Hepatic stellate cell (primary cell): ENCODE measurements around the gene ZNF711.
"Not testable (repeated sequence)": the region's sequence is repeated elsewhere in the genome, so short reads cannot be mapped to it uniquely, and the experiment has no call there.

ENCODE experiments used
- DNase-seq: peaks from one replicate; pipeline ENCODE4 v3.0.0; 2011; ENCODE audit warnings: low spot score

ZNF711 gene

GRCh38 chrX:85243761-85244449, at the start of gene ZNF711, which contains the start of gene SATL1:
ZNF711 (plus strand) TSS chrX:85243991; CDS start chrX:85247573, 3,582 bp downstream.
SATL1 (minus strand) TSS chrX:85243779; CDS start chrX:85108968, 134,811 bp downstream.
- DNase-seq, result no peak

GRCh38 chrX:85196319-85196718, 47.5 kb upstream of the ZNF711 start:
- no peak for DNase-seq

GRCh38 chrX:85203461-85203970, 40.3 kb upstream of the ZNF711 start:
- DNase-seq, result no peak

- no peak for DNase-seq
Measured at GRCh38 chrX:85213792-85214530, 29.8 kb upstream of the ZNF711 start.

GRCh38 chrX:85215946-85216345, 27.8 kb upstream of the ZNF711 start:
- DNase-seq, result no peak

- no peak for DNase-seq
Measured at GRCh38 chrX:85221361-85221760, 22.4 kb upstream of the ZNF711 start.

- DNase-seq, result no peak
Measured at GRCh38 chrX:85223359-85223758, 20.4 kb upstream of the ZNF711 start.

GRCh38 chrX:85243155-85243554, 636 bp upstream of the ZNF711 start:
- DNase-seq, result no peak

GRCh38 chrX:85244450-85245211, 840 bp downstream of the ZNF711 start:
- no peak for DNase-seq

GRCh38 chrX:85285286-85285685, 41.5 kb downstream of the ZNF711 start:
- not testable (repeated sequence) for DNase-seq

GRCh38 chrX:85288992-85289723, 45.4 kb downstream of the ZNF711 start:
- DNase-seq, result no peak

GRCh38 chrX:85303544-85303943, 59.8 kb downstream of the ZNF711 start:
- no peak for DNase-seq

- DNase-seq, result no peak
Measured at GRCh38 chrX:85309717-85310116, 65.9 kb downstream of the ZNF711 start.

GRCh38 chrX:85311348-85311747, 67.6 kb downstream of the ZNF711 start:
- DNase-seq, result not testable (repeated sequence)
